HL-60 (cell line): ENCODE data around the gene AKIRIN1.

ENCODE experiments used
- CTCF ChIP-seq: IDR thresholded peaks from one replicate; pipeline ENCODE4 v1.5.1; 2011; ENCODE audit warnings: low read length, control low read depth, inconsistent platforms; ENCODE audit not compliant: insufficient read depth
- POLR2AphosphoS5 ChIP-seq: IDR thresholded peaks from 2 replicates; pipeline ENCODE4 v1.6.1; 2012; ENCODE audit warnings: low read depth

DNA sequence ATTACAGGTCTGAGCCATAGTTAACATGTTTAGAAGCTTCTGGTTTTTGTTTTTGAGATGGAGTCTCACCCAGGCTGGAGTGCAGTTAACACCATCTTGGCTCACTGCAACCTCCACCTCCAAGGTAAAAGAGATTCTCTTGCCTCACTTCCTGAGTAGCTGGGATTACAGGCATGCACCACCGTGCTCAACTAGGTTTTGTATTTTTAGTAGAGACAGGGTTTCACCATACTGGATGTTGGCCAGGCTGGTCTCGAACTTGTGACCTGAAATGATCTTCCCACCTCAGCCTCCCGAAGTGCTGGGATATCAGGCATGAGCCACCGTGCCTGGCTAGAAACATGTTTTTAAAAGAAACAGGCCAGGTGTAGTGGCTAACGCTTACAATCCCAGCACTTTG lies 45.6 kb downstream of the AKIRIN1 start:
- TF ChIP-seq CTCF (no peak), POLR2AphosphoS5 (no peak)
